HL-60/S4 (cell line): Measurements from ENCODE around the gene MAP1LC3B.

ENCODE experiments used
- in situ Hi-C: fragments of 300-500 bp; cut with MboI; formaldehyde crosslinking; loops from 2 replicates; pipeline ENCODE4 v1.14.3; 2022; ENCODE audit warnings: low sequenced_read_pairs

The MAP1LC3B gene

GRCh38 chr16:87407511-87408112 lies 15.5 kb downstream of the MAP1LC3B start:
- in situ Hi-C loops, result loop anchor here (25.0 kb wide), 1 partner anchor 230 kb away; no protein-coding TSS in a partner anchor

- in situ Hi-C loops, result loop anchor here (25.0 kb wide), 1 partner anchor 228 kb away; no protein-coding TSS in a partner anchor
Measured at GRCh38 chr16:87409153-87409552, 17.0 kb downstream of the MAP1LC3B start.

DNA sequence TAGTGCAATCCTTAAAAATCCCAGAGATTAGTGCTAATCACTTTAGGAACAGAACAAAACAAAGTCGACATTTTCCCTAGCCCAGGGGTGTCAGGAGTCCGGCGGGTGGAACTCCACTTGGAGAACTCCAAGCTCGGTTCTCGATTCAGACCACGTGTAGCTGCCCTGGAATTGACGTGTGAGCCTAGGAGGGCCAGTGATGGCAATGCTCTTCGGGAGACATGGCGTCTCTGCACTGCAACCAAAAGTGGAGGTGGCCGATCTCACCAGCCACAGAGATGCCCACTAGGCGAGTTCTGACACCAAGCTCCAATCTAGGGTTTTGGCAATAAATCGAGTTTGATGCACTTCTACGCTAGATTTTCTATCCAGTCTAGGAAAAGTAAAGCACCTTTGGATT lies 17.6 kb downstream of the MAP1LC3B start:
- in situ Hi-C loops, result loop anchor here (25.0 kb wide), 1 partner anchor 228 kb away; no protein-coding TSS in a partner anchor

DNA sequence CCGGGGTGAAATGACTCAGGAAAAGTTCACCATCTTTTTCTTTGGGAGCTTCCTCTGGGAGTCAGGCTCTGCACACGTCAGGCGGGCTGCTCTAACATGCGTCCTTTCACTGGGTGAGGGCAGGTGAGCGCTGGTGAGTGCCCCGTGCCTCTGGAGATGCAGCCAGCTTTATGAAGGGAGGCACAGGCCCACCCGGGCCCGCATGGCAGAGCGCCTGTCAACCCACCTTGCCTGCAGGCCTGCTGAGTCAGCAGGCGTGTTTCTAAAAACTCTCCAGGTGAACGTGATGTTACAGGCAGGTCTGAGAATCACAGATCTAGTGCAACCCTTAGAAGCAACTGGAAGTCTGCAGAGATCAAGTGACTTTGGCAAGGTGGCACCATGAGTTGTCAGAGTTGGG lies 18.4 kb downstream of the MAP1LC3B start:
- in situ Hi-C loops, result loop anchor here (25.0 kb wide), 1 partner anchor 227 kb away; no protein-coding TSS in a partner anchor

- in situ Hi-C loops, result loop anchor here (25.0 kb wide), 1 partner anchor 226 kb away; no protein-coding TSS in a partner anchor
Measured at GRCh38 chr16:87410968-87411367, 18.8 kb downstream of the MAP1LC3B start.

- in situ Hi-C loops, result loop anchor here (25.0 kb wide), 1 partner anchor 226 kb away; no protein-coding TSS in a partner anchor
Measured at GRCh38 chr16:87411375-87412271, 19.5 kb downstream of the MAP1LC3B start.

DNA sequence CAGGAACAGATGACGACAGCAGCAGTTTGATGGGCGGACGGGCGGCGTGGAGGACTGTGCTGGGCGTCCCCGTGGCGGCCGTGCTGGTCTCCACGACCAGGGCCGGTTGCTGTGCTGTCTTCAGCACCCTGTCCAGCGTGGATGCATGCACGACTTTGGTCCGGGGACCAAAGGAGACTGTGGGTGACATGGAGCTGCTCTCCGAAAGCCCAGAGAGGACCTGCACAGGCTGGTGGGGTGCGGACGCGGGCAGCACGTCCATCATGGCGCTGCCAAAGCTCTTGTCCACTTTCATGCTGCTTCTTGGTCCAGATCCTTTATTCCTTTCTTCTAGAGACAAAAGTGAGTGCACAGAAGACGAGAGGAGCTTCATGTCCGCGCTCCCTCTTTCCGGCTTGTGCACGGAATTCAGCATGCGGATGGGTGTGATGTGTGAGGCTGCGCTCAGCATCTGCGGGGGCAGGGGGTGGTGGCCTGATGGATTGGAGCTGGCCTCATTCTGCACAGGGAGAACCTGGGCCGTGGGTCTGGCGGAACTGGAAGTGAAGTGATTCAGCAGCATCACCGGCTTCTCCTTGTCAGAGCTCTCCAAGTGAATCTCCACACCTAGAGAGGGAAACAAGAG lies 20.3 kb downstream of the MAP1LC3B start:
- in situ Hi-C loops, result loop anchor here (25.0 kb wide), 1 partner anchor 225 kb away; no protein-coding TSS in a partner anchor

DNA sequence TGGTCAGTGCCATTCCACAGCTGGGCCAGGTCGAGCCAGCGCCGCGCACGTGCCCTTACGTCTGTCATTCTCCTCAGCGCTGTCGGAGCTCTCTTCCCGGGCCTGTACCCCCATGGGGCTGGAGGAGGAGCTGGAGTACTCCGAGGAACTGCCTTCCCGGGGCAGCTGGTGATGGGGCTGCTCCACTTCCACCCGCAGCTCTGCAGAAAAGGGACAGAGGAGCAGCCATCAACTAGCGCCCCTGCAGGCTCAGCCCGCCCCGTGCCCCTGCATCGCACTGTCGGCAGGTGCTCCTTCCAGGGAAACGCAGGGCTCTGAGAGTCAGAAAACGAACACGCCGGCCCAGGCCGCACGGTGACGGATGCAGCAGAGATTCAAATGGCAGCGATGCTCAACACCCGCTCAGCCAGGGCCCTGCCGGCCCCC lies 20.9 kb downstream of the MAP1LC3B start:
- in situ Hi-C loops, result loop anchor here (25.0 kb wide), 1 partner anchor 224 kb away; no protein-coding TSS in a partner anchor

DNA sequence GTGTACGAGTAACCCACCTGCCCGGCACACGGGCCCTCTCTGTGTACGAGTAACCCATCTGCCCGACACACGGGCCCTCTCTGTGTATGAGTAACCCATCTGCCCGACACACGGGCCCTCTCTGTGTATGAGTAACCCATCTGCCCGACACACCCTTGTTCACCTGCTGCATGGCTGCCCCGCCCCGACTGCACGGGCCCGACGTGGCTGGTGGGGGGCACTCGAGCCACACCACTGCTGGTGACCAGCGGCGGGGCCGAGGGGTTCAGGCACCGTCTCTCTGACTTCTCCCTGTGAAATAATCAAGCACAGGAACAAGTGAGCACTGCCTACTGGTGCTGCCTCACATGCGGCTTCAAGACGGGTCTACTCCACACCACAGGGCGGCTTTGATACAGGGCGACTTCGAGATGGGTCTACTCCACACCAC lies 22.1 kb downstream of the MAP1LC3B start:
- in situ Hi-C loops, result loop anchor here (25.0 kb wide), 1 partner anchor 223 kb away; no protein-coding TSS in a partner anchor

GRCh38 chr16:87415441-87415840 lies 23.3 kb downstream of the MAP1LC3B start:
- in situ Hi-C loops, result loop anchor here (25.0 kb wide), 1 partner anchor 222 kb away; no protein-coding TSS in a partner anchor

- in situ Hi-C loops, result loop anchor here (25.0 kb wide), 1 partner anchor 220 kb away; no protein-coding TSS in a partner anchor
Measured at GRCh38 chr16:87416826-87417527, 24.8 kb downstream of the MAP1LC3B start.

GRCh38 chr16:87417528-87417910 lies 25.4 kb downstream of the MAP1LC3B start:
- in situ Hi-C loops, result loop anchor here (25.0 kb wide), 1 partner anchor 220 kb away; no protein-coding TSS in a partner anchor

- in situ Hi-C loops, result loop anchor here (25.0 kb wide), 1 partner anchor 219 kb away; no protein-coding TSS in a partner anchor
Measured at GRCh38 chr16:87418216-87418615, 26.1 kb downstream of the MAP1LC3B start.

DNA sequence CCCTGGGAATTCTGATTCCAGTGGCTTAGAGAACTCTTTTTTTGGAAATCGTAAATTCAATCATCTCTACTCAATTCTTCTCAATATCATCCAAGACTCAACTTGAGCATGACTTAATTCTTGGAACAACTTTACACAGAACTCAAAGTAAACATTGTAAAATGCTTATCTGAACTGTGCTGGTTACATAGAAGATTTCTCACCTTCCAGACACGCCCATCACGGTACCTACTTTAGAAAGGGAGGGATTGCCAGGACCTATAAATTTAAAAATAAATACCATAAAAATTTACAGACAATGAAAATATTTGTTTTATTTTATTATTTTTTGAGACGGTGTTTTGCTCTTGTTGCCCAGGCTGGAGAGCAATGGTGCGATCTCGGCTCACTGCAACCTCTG lies 26.5 kb downstream of the MAP1LC3B start:
- in situ Hi-C loops, result loop anchor here (25.0 kb wide), 1 partner anchor 219 kb away; no protein-coding TSS in a partner anchor

DNA sequence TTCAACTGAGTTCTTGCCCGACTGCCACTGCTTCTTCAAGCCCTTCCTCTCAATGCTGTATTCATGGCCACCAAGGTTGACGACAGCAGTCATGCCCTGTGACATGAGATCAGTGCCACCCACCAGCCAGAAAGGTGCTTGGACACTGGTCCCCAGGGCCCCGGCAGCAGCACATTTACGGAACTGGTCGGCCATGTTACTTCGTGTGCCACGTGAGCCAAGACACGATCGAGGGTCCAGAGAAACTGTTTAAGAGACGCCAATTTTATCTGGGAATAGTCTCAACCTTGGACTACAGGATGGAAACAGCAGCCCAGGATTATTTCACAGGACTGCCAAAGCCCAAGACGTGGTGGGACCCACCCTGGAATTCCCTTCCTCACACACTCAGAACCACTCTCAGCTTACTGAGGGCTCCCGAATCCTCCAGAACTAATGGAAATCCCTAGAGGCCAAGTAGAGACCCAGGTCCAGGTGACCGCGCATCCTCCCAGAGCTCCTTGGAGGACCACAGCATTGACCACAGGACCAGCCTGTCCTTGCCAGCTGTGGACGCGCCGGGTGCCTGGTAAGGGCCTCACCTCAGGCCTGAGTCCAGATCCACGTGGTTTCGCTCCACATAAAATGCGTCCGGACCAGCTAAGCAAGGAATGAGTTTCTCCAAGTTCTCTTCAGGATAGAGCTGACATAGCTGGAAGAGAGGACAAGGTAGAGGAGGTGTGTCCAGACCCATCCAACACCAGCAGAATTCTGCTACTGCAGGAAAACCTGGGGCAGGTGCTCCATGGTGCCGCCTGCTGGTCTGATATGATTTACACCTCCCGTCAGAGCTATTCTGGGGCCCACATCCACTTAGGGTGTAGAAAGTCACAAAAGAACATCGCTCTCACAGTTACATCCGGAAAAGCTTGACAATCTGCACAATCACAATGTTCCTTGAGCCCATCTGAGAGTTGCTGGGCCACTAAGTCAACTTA lies 28.2 kb downstream of the MAP1LC3B start:
- in situ Hi-C loops, result loop anchor here (25.0 kb wide), 1 partner anchor 217 kb away; no protein-coding TSS in a partner anchor

GRCh38 chr16:87421003-87421912 lies 29.1 kb downstream of the MAP1LC3B start:
- in situ Hi-C loops, result loop anchor here (25.0 kb wide), 1 partner anchor 216 kb away; no protein-coding TSS in a partner anchor

- in situ Hi-C loops, result loop anchor here (25.0 kb wide), 1 partner anchor 215 kb away; no protein-coding TSS in a partner anchor
Measured at GRCh38 chr16:87422106-87422505, 30.0 kb downstream of the MAP1LC3B start.
